Measurements from ENCODE around the gene AP1B1.
A peak's percentile ranks its signal among the peaks of the same experiment; 100 is the strongest.

AP1B1 gene

GRCh38 chr22:29301716-29302401 lies 86.5 kb downstream of the AP1B1 start:
- no peaks in the 10 kb centered on the region for H3K4me1 Mint-ChIP-seq
- H3K27me3 Mint-ChIP-seq (ENCODE audit: low read depth), result peaks cover 3% of the 10 kb centered on the region
- H3K36me3 Mint-ChIP-seq (ENCODE audit: low read depth), result peaks cover 47% of the 10 kb centered on the region
- H3K27ac Mint-ChIP-seq, result peak overlapping the region in 1 of 3 experiments; percentile 27
- no peak for TF ChIP-seq CTCF (IDR thresholded peaks at IDR 0.05; ENCODE audit: unreplicated experiment in 3 of 3)
- H3K4me3 Mint-ChIP-seq, result no peak overlapping the region
- no peaks in the 10 kb centered on the region for H3K9me3 Mint-ChIP-seq

- H3K27me3 Mint-ChIP-seq (ENCODE audit: low read depth), result peaks cover 3% of the 10 kb centered on the region
- peaks cover 53% of the 10 kb centered on the region for H3K36me3 Mint-ChIP-seq (ENCODE audit: low read depth)
- H3K4me1 Mint-ChIP-seq, result no peaks in the 10 kb centered on the region
- H3K9me3 Mint-ChIP-seq, result no peaks in the 10 kb centered on the region
- H3K4me3 Mint-ChIP-seq, result no peak overlapping the region
- TF ChIP-seq CTCF (IDR thresholded peaks at IDR 0.05; ENCODE audit: unreplicated experiment in 3 of 3), result no peak
- peak overlapping the region in 2 of 3 experiments; percentile 4 to 6 for H3K27ac Mint-ChIP-seq
Observed at GRCh38 chr22:29300807-29301601, 87.4 kb downstream of the AP1B1 start.

GRCh38 chr22:29300467-29300806 lies 87.9 kb downstream of the AP1B1 start:
- H3K27me3 Mint-ChIP-seq (ENCODE audit: low read depth), result peaks cover 3% of the 10 kb centered on the region
- no peaks in the 10 kb centered on the region for H3K9me3 Mint-ChIP-seq
- no peaks in the 10 kb centered on the region for H3K4me1 Mint-ChIP-seq
- no peak for TF ChIP-seq CTCF (IDR thresholded peaks at IDR 0.05; ENCODE audit: unreplicated experiment in 3 of 3)
- no peak overlapping the region for H3K4me3 Mint-ChIP-seq
- peak overlapping the region in 1 of 3 experiments; percentile 6 for H3K27ac Mint-ChIP-seq
- H3K36me3 Mint-ChIP-seq (ENCODE audit: low read depth), result peaks cover 59% of the 10 kb centered on the region

- H3K27me3 Mint-ChIP-seq (ENCODE audit: low read depth), result no peaks in the 10 kb centered on the region
- no peaks in the 10 kb centered on the region for H3K4me1 Mint-ChIP-seq
- H3K36me3 Mint-ChIP-seq (ENCODE audit: low read depth), result peaks cover 67% of the 10 kb centered on the region
- H3K4me3 Mint-ChIP-seq, result no peak overlapping the region
- TF ChIP-seq CTCF (IDR thresholded peaks at IDR 0.05; ENCODE audit: unreplicated experiment in 3 of 3), result no peak
- peak overlapping the region in 2 of 3 experiments; percentile 33 to 63 for H3K27ac Mint-ChIP-seq
- H3K9me3 Mint-ChIP-seq, result no peaks in the 10 kb centered on the region
Observed at GRCh38 chr22:29299136-29299900, 89.1 kb downstream of the AP1B1 start.

DNA sequence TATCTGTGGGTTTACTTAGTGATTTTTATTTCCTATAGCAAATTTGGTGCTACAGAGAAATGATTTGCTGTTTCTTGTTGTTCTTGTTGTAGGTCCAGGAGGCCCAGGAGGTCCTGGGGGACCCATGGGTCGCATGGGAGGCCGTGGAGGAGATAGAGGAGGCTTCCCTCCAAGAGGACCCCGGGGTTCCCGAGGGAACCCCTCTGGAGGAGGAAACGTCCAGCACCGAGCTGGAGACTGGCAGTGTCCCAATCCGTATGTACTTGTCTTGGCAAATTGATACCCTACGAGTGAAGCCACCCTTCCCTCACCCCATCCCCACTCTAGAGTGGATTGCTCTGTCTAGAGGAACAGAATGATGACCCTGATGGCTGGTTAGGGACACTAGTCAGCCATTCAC lies 89.7 kb downstream of the AP1B1 start:
- H3K4me3 Mint-ChIP-seq, result no peak overlapping the region
- H3K9me3 Mint-ChIP-seq, result no peaks in the 10 kb centered on the region
- H3K36me3 Mint-ChIP-seq (ENCODE audit: low read depth), result peaks cover 73% of the 10 kb centered on the region
- H3K4me1 Mint-ChIP-seq, result no peaks in the 10 kb centered on the region
- TF ChIP-seq CTCF (IDR thresholded peaks at IDR 0.05; ENCODE audit: unreplicated experiment in 3 of 3), result no peak
- no peaks in the 10 kb centered on the region for H3K27me3 Mint-ChIP-seq (ENCODE audit: low read depth)
- peak overlapping the region in 1 of 3 experiments; percentile 42 for H3K27ac Mint-ChIP-seq

Data from nephron (organoid).